HCT116 (cell line): ENCODE measurements around the gene HLA-E.
"Not testable (repeated sequence)": the region's sequence is repeated elsewhere in the genome, so short reads cannot be mapped to it uniquely, and the experiment has no call there.

Experiments
- EZH2 ChIP-seq: fragments of 200-600 bp; sonication (generic); IDR thresholded peaks from 2 replicates; pipeline ENCODE4 v1.6.1; 2017; ENCODE audit warnings: antibody characterized with exemption, mixed run types
- POLR2A ChIP-seq: IDR thresholded peaks from 2 replicates; pipeline ENCODE4 v1.7.0; 2011; ENCODE audit warnings: borderline replicate concordance; ENCODE audit not compliant: insufficient read depth, insufficient read length; ENCODE audit errors: extremely low read depth
- POLR2AphosphoS5 ChIP-seq: IDR thresholded peaks from 2 replicates; pipeline ENCODE4 v1.6.1; 2011; ENCODE audit warnings: mild to moderate bottlenecking, low read depth, low read length, moderate library complexity
- RAD21 ChIP-seq: IDR thresholded peaks from 2 replicates; pipeline ENCODE4 v1.6.1; 2012; ENCODE audit warnings: low read depth, mild to moderate bottlenecking
- ZFX ChIP-seq: fragments of 450-650 bp; IDR thresholded peaks from 2 replicates; pipeline ENCODE4 v1.6.1; 2017
- TF ChIP-seq, protein P1 (sequence below), 3 experiments: fragments of 200-600 bp in 1 of 3; sonication (generic) in 1 of 3; IDR thresholded peaks in 2 of 3; conservative IDR thresholded peaks in 1 of 3; 2 replicates each; pipeline ENCODE4 v1.5.1; 2012 to 2017; ENCODE audit warnings: low read depth in 2 of 3, low read length in 2 of 3, antibody characterized with exemption in 1 of 3, borderline replicate concordance in 1 of 3, control low read depth in 1 of 3, mild to moderate bottlenecking in 1 of 3, mixed read lengths in 1 of 3, mixed run types in 1 of 3, moderate library complexity in 1 of 3; ENCODE audit not compliant: insufficient read depth in 1 of 3

DNA sequence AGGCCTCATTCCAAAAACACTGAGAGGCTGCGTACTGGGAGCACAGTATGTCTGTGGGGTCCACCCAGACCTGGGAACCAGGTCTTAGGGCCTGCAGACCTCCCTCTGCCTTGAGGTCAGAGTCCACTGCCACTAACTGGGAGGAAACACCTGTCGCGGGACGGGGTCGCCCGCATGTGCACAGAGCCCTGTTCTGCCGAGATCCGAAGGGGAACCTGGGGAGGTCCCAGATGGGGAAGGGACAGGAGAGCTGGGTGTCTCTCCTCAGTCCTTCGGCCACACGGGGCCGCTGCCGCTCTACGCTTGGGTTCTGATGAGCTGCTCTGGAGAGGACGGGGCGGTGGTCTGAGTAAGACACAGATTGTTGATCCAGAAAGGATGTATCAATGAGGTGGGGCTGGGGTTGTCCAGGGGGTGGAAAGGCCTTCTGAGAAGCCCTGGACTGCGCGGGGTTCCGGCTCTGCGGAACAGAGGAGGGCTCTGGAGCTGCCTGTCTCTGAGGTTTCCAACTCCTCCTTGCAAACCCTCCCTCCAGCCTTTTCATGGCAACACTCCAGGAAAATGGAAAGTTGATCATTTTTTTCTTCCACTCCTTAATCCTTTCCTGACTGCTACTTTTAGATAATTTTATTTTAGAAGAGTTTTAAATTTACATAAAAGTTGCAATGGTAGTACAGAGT, 7.2 kb upstream of the HLA-E start:
- TF ChIP-seq, protein P1, sequence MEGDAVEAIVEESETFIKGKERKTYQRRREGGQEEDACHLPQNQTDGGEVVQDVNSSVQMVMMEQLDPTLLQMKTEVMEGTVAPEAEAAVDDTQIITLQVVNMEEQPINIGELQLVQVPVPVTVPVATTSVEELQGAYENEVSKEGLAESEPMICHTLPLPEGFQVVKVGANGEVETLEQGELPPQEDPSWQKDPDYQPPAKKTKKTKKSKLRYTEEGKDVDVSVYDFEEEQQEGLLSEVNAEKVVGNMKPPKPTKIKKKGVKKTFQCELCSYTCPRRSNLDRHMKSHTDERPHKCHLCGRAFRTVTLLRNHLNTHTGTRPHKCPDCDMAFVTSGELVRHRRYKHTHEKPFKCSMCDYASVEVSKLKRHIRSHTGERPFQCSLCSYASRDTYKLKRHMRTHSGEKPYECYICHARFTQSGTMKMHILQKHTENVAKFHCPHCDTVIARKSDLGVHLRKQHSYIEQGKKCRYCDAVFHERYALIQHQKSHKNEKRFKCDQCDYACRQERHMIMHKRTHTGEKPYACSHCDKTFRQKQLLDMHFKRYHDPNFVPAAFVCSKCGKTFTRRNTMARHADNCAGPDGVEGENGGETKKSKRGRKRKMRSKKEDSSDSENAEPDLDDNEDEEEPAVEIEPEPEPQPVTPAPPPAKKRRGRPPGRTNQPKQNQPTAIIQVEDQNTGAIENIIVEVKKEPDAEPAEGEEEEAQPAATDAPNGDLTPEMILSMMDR (IDR thresholded peaks at IDR 0.05 in 2 of 3, conservative IDR thresholded peaks at IDR 0.05 in 1 of 3; ENCODE audit: borderline replicate concordance in 1 of 3, insufficient read depth in 1 of 3, low read depth in 2 of 3, low read length in 2 of 3), result peak; percentile 78 to 86 (median 80)
- TF ChIP-seq ZFX, EZH2, POLR2A, POLR2AphosphoS5: not testable (repeated sequence)
- TF ChIP-seq RAD21, result peak; percentile 89
